ENCODE measurements around the gene NTMT2.
A peak's percentile ranks its signal among the peaks of the same experiment; 100 is the strongest.
"Not testable (repeated sequence)": the region's sequence is repeated elsewhere in the genome, so short reads cannot be mapped to it uniquely, and the experiment has no call there.

NTMT2 gene

GRCh38 chr1:170145770-170146676 lies at the start of gene NTMT2:
NTMT2 (plus strand) TSS chr1:170145959; CDS start chr1:170146108, 149 bp downstream.
- in situ Hi-C loops (cut with HindIII; ENCODE audit: low sequenced_read_pairs), result no loop called here
- no peak for DNase-seq (ENCODE audit: low read depth, low spot score)

GRCh38 chr1:170095976-170096748 lies 49.6 kb upstream of the NTMT2 start:
- no peak for DNase-seq (ENCODE audit: low read depth, low spot score)
- no peak for TF ChIP-seq CTCF (IDR thresholded peaks at IDR 0.05; ENCODE audit: low read depth, low read length)
- in situ Hi-C loops (cut with HindIII; ENCODE audit: low sequenced_read_pairs), result no loop called here
- no peak overlapping the region for H3K4me3 ChIP-seq (ENCODE audit: low read depth, low read length)

More at GRCh38 chr1:170145770-170146676, at the start of gene NTMT2:
- H3K4me3 ChIP-seq (ENCODE audit: low read depth, low read length), result no peak within 1 kb of the TSS
- no peak for TF ChIP-seq CTCF (IDR thresholded peaks at IDR 0.05; ENCODE audit: low read depth, low read length)

GRCh38 chr1:170096806-170097340 lies 48.9 kb upstream of the NTMT2 start:
- no peak for TF ChIP-seq CTCF (IDR thresholded peaks at IDR 0.05; ENCODE audit: low read depth, low read length)
- in situ Hi-C loops (cut with HindIII; ENCODE audit: low sequenced_read_pairs), result no loop called here
- DNase-seq (ENCODE audit: low read depth, low spot score), result no peak
- H3K4me3 ChIP-seq (ENCODE audit: low read depth, low read length), result no peak overlapping the region

- no peak for TF ChIP-seq CTCF (IDR thresholded peaks at IDR 0.05; ENCODE audit: low read depth, low read length)
- no peak overlapping the region for H3K4me3 ChIP-seq (ENCODE audit: low read depth, low read length)
- in situ Hi-C loops (cut with HindIII; ENCODE audit: low sequenced_read_pairs), result no loop called here
- no peak for DNase-seq (ENCODE audit: low read depth, low spot score)
Observed at GRCh38 chr1:170097449-170097948, 48.3 kb upstream of the NTMT2 start.

- H3K4me3 ChIP-seq (ENCODE audit: low read depth, low read length); in situ Hi-C loops (cut with HindIII; ENCODE audit: low sequenced_read_pairs); DNase-seq (ENCODE audit: low read depth, low spot score): not testable (repeated sequence)
Observed at GRCh38 chr1:170113140-170113539, 32.6 kb upstream of the NTMT2 start.

- no peak overlapping the region for H3K4me3 ChIP-seq (ENCODE audit: low read depth, low read length)
- TF ChIP-seq CTCF (IDR thresholded peaks at IDR 0.05; ENCODE audit: low read depth, low read length), result no peak
- peak; percentile 40 for DNase-seq (ENCODE audit: low read depth, low spot score)
- in situ Hi-C loops (cut with HindIII; ENCODE audit: low sequenced_read_pairs), result no loop called here
Observed at GRCh38 chr1:170114906-170115305, 30.9 kb upstream of the NTMT2 start.

Data from astrocyte of the spinal cord (primary cell).